ENCODE measurements around the gene CELF4. TPM values are rescaled to one million over a fixed set of nuclear protein-coding genes. Genes with fewer than 3 reads are reported as not detected.

Gene CELF4
- total and polyA plus RNA-seq, 10 of the 15 experiments (the other 5 are each of a cell fraction or from before 2014, with no cell fraction given) = 0.03 to 0.32 TPM; not detected in 8

GRCh38 chr18:37266290-37266689, 299.3 kb downstream of the CELF4 start:
- Histone ChIP-seq H3K9me3 (replicated peaks; ENCODE audit: control insufficient read depth, insufficient read depth, low read length) (no peaks in the 10 kb centered on the region), H3K4me2 (ENCODE audit: control insufficient read depth, insufficient read depth) (no peak overlapping the region), H3K4me1 (ENCODE audit: control insufficient read depth, insufficient read depth, low read length) (no peaks in the 10 kb centered on the region), H3K27me3 (replicated peaks in 1 of 2; ENCODE audit: control insufficient read depth in 2 of 2, insufficient read depth in 2 of 2, low read length in 1 of 2) (no peaks in the 10 kb centered on the region), H3K9ac (ENCODE audit: control insufficient read depth, insufficient read depth, low read length) (no peak overlapping the region), H3K27ac (ENCODE audit: control insufficient read depth, insufficient read depth) (no peak overlapping the region), H4K20me1 (ENCODE audit: control insufficient read depth, insufficient read depth) (no peaks in the 10 kb centered on the region), H2AFZ (ENCODE audit: control insufficient read depth, low read depth, low read length) (no peak overlapping the region), H3K79me2 (ENCODE audit: control insufficient read depth, insufficient read depth, low read length) (no peaks in the 10 kb centered on the region), H3K36me3 (ENCODE audit: control insufficient read depth in 2 of 2, insufficient read depth in 2 of 2, low read length in 1 of 2) (no peaks in the 10 kb centered on the region), H3K4me3 (no peak overlapping the region)
- intact Hi-C loops (cut with micrococcal nuclease; ENCODE audit: unreplicated experiment) = no loop called here
- DNase-seq (ENCODE audit: low read depth, low spot score) (no peak), FAIRE-seq (no peak), ATAC-seq (peak; percentile 73)
- RAD21 ChIA-PET (ENCODE audit: unreplicated experiment) = no interaction called here
- in situ Hi-C loops (cut with MboI) = no loop called here
- TF ChIP-seq MTA2 (IDR thresholded peaks at IDR 0.05; ENCODE audit: low read depth) (no peak), RAD21 (IDR thresholded peaks at IDR 0.05; ENCODE audit: insufficient read depth, low read depth, low read length) (peak; percentile 13; the same call in 1 of the 2 replicates), CHD4 (IDR thresholded peaks at IDR 0.05) (no peak), CTCF (IDR thresholded peaks at IDR 0.05 in 2 of 3, conservative IDR thresholded peaks at IDR 0.05 in 1 of 3; ENCODE audit: control insufficient read depth in 2 of 3, extremely low read depth in 1 of 3, insufficient read depth in 1 of 3, low read depth in 3 of 3, low read length in 3 of 3) (peak; percentile 2 to 25 (median 22); a peak in 2 of 6 replicates)
- TF ChIP-seq, protein P1, sequence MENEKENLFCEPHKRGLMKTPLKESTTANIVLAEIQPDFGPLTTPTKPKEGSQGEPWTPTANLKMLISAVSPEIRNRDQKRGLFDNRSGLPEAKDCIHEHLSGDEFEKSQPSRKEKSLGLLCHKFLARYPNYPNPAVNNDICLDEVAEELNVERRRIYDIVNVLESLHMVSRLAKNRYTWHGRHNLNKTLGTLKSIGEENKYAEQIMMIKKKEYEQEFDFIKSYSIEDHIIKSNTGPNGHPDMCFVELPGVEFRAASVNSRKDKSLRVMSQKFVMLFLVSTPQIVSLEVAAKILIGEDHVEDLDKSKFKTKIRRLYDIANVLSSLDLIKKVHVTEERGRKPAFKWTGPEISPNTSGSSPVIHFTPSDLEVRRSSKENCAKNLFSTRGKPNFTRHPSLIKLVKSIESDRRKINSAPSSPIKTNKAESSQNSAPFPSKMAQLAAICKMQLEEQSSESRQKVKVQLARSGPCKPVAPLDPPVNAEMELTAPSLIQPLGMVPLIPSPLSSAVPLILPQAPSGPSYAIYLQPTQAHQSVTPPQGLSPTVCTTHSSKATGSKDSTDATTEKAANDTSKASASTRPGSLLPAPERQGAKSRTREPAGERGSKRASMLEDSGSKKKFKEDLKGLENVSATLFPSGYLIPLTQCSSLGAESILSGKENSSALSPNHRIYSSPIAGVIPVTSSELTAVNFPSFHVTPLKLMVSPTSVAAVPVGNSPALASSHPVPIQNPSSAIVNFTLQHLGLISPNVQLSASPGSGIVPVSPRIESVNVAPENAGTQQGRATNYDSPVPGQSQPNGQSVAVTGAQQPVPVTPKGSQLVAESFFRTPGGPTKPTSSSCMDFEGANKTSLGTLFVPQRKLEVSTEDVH (IDR thresholded peaks at IDR 0.05; ENCODE audit: low read depth, partially characterized antibody) = no peak
- WGBS (ENCODE audit: insufficient coverage, insufficient replicate concordance, low lambda C conversion rate, missing lambda C conversion rate) = 3% methylated on average over 13 of the region's 13 CpGs
- BruUV-seq (replicated peaks) = no TSS peak
- CTCF ChIA-PET = no interaction called here
- SMC1A ChIA-PET (ENCODE audit: uncharacterized antibody, unreplicated experiment) = interaction anchor here (0.7 kb wide), 1 partner anchor 94 kb away, joined by 3 read pairs; no protein-coding TSS in a partner anchor
- POLR2A ChIA-PET = no interaction called here

Measured in GM12878 (cell line).